ENCODE data around the gene C1QTNF5. TPM values are rescaled to one million over a fixed set of nuclear protein-coding genes. Genes with fewer than 3 reads are reported as not detected.

Gene C1QTNF5
- total and polyA plus RNA-seq, 2 donors (not counting 1 experiment from before 2014, with no cell fraction given), result not detected

- Histone ChIP-seq H3K27me3 (replicated peaks in 1 of 4; ENCODE audit: control extremely low read depth in 1 of 4, control insufficient read depth in 3 of 4, insufficient read depth in 4 of 4, low read length in 3 of 4) (peaks cover 0 to 6% (median 0%) of the 10 kb centered on the region in 4 experiments), H3K27ac (ENCODE audit: low read length in 2 of 2) (no peak overlapping the region), H3K9ac (ENCODE audit: low read length) (no peak overlapping the region), H3K79me2 (ENCODE audit: control insufficient read depth, insufficient read depth, low read length) (no peaks in the 10 kb centered on the region), H4K20me1 (ENCODE audit: control insufficient read depth, insufficient read depth, low read length, poor library complexity, severe bottlenecking) (no peaks in the 10 kb centered on the region), H3K4me2 (replicated peaks; ENCODE audit: low read depth, low read length, poor library complexity, severe bottlenecking) (no peak overlapping the region), H3K4me3 (ENCODE audit: control extremely low read depth in 1 of 5, extremely low read depth in 1 of 5, insufficient read depth in 1 of 5, low read depth in 2 of 5, low read length in 4 of 5) (no peak overlapping the region), H3K36me3 (replicated peaks in 1 of 2; ENCODE audit: control extremely low read depth in 1 of 2, control insufficient read depth in 1 of 2, extremely low read depth in 1 of 2, insufficient read depth in 2 of 2, low read length in 1 of 2) (no peaks in the 10 kb centered on the region), H2AFZ (ENCODE audit: insufficient read depth, low read depth, low read length, poor library complexity, severe bottlenecking) (no peak overlapping the region), H3K4me1 (ENCODE audit: control insufficient read depth in 2 of 2, insufficient read depth in 2 of 2, low read length in 2 of 2) (no peaks in the 10 kb centered on the region), H3K9me3 (ENCODE audit: control extremely low read depth in 1 of 3, control insufficient read depth in 2 of 3, insufficient read depth in 1 of 3, low read length in 2 of 3) (no peaks in the 10 kb centered on the region)
- H3K27ac Mint-ChIP-seq, result no peak overlapping the region
- POLR2A ChIA-PET, result no interaction called here
- DNase-seq, result peak; percentile 6
- no peaks in the 10 kb centered on the region for H3K9me3 Mint-ChIP-seq (ENCODE audit: insufficient read depth)
- CTCF ChIA-PET, result interaction anchor here (1.1 to 5.5 kb wide), 4 partner anchors 11 to 19 kb away, joined by 3 to 46 read pairs (median 4); no protein-coding TSS in a partner anchor
- H3K27me3 Mint-ChIP-seq, result peaks cover 8% of the 10 kb centered on the region
- intact Hi-C loops (cut with micrococcal nuclease), result no loop called here
- H3K4me3 Mint-ChIP-seq, result no peak overlapping the region
- WGBS (ENCODE audit: insufficient coverage), result 80% methylated on average over 14 of the region's 14 CpGs
- no peaks in the 10 kb centered on the region for H3K4me1 Mint-ChIP-seq
- TF ChIP-seq CTCF (IDR thresholded peaks at IDR 0.05) (no peak), EZH2 (IDR thresholded peaks at IDR 0.05; ENCODE audit: borderline replicate concordance, insufficient read depth, low read depth, low read length, poor library complexity, severe bottlenecking) (no peak)
- ATAC-seq (ENCODE audit: low read depth), result no peak
These were observed 34.9 kb upstream of the C1QTNF5 start for GRCh38 chr11:119375337-119376196.

Measured in B cell (primary cell).